GM21825 (cell line): ENCODE results near the gene EPHA4.

ENCODE experiments used
- ATAC-seq: cut with Tn5 transposase; IDR thresholded peaks from one replicate; pipeline ENCODE4 v1.9.1; 2021; ENCODE audit warnings: mild to moderate bottlenecking, moderate library complexity; ENCODE audit not compliant: unreplicated experiment

EPHA4 gene

GRCh38 chr2:221572821-221573429 is 821 bp upstream of the EPHA4 start:
- ATAC-seq, result peak; percentile 29

- peak; percentile 4 for ATAC-seq
Observed at GRCh38 chr2:221571551-221572218, 419 bp downstream of the EPHA4 start.

- ATAC-seq, result no peak
Observed at GRCh38 chr2:221571025-221571550, 1.0 kb downstream of the EPHA4 start.

GRCh38 chr2:221570321-221570935 is 1.7 kb downstream of the EPHA4 start:
- no peak for ATAC-seq

- ATAC-seq, result no peak
Observed at GRCh38 chr2:221569871-221570270, 2.2 kb downstream of the EPHA4 start.

GRCh38 chr2:221569425-221569845 is 2.7 kb downstream of the EPHA4 start:
- no peak for ATAC-seq

- ATAC-seq, result no peak
Observed at GRCh38 chr2:221568299-221568698, 3.8 kb downstream of the EPHA4 start.

GRCh38 chr2:221567809-221568208 is 4.3 kb downstream of the EPHA4 start:
- no peak for ATAC-seq

- ATAC-seq, result no peak
Observed at GRCh38 chr2:221567231-221567760, 4.8 kb downstream of the EPHA4 start.

- no peak for ATAC-seq
Observed at GRCh38 chr2:221563270-221563985, 8.7 kb downstream of the EPHA4 start.

- ATAC-seq, result no peak
Observed at GRCh38 chr2:221562226-221562625, 9.9 kb downstream of the EPHA4 start.

- ATAC-seq, result no peak
Observed at GRCh38 chr2:221561770-221562169, 10.3 kb downstream of the EPHA4 start.

- no peak for ATAC-seq
Observed at GRCh38 chr2:221559991-221560390, 12.1 kb downstream of the EPHA4 start.

GRCh38 chr2:221558107-221558506 is 14.0 kb downstream of the EPHA4 start:
- ATAC-seq, result no peak

- ATAC-seq, result peak; percentile 54
Observed at GRCh38 chr2:221555494-221555846, 16.6 kb downstream of the EPHA4 start.

GRCh38 chr2:221554769-221555493 is 17.2 kb downstream of the EPHA4 start:
- ATAC-seq, result peak; percentile 98

GRCh38 chr2:221553333-221553732 is 18.8 kb downstream of the EPHA4 start:
- no peak for ATAC-seq

- ATAC-seq, result no peak
Observed at GRCh38 chr2:221552291-221552690, 19.8 kb downstream of the EPHA4 start.

GRCh38 chr2:221551864-221552263 is 20.2 kb downstream of the EPHA4 start:
- no peak for ATAC-seq

- ATAC-seq, result peak; percentile 86
Observed at GRCh38 chr2:221549143-221549542, 23.0 kb downstream of the EPHA4 start.
